HL-60 (cell line): ENCODE results near the gene DNAJB8.
A peak's percentile ranks its signal among the peaks of the same experiment; 100 is the strongest.

ENCODE experiments used
- DNase-seq, 2 experiments: peaks; one replicate each; pipeline ENCODE4 v3.0.0-alpha.2; 2010 to 2020; ENCODE audit warnings: low read depth in 1 of 2, low spot score in 1 of 2
- H3K27ac ChIP-seq: fragments of 250-450 bp; sonication (Bioruptor Pico); replicated peaks from 2 replicates; pipeline ENCODE4 v1.5.1; 2020; ENCODE audit warnings: mild to moderate bottlenecking, moderate library complexity
- H3K27me3 ChIP-seq: fragments of 250-450 bp; sonication (Bioruptor Pico); 2 replicates; pipeline ENCODE4 v1.5.1; 2021; ENCODE audit warnings: mild to moderate bottlenecking, moderate library complexity; ENCODE audit not compliant: insufficient read depth, poor library complexity, severe bottlenecking
- H3K4me3 ChIP-seq: replicated peaks from 2 replicates; pipeline ENCODE4 v1.5.1; 2011; ENCODE audit warnings: mild to moderate bottlenecking, control low read depth, low read length; ENCODE audit not compliant: insufficient read depth
- CTCF ChIP-seq: IDR thresholded peaks from one replicate; pipeline ENCODE4 v1.5.1; 2011; ENCODE audit warnings: low read length, control low read depth, inconsistent platforms; ENCODE audit not compliant: insufficient read depth
- GABPA ChIP-seq: IDR thresholded peaks from 2 replicates; pipeline ENCODE4 v1.6.1; 2012; ENCODE audit warnings: low read depth
- POLR2AphosphoS5 ChIP-seq: IDR thresholded peaks from 2 replicates; pipeline ENCODE4 v1.6.1; 2012; ENCODE audit warnings: low read depth
- REST ChIP-seq: IDR thresholded peaks from 2 replicates; pipeline ENCODE4 v1.6.1; 2012; ENCODE audit warnings: low read depth; ENCODE audit not compliant: insufficient replicate concordance
- SPI1 ChIP-seq: IDR thresholded peaks from 2 replicates; pipeline ENCODE4 v1.6.1; 2012; ENCODE audit warnings: low read depth, mild to moderate bottlenecking, borderline replicate concordance

DNAJB8 gene

GRCh38 chr3:128490650-128490914 lies 23.9 kb upstream of the DNAJB8 start:
- DNase-seq = no peak
- Histone ChIP-seq H3K27ac (peak overlapping the region; percentile 60; the same call in 1 of the 2 replicates), H3K4me3 (no peak overlapping the region), H3K27me3 (no peaks in the 10 kb centered on the region)
- TF ChIP-seq SPI1 (no peak), CTCF (no peak), REST (no peak), POLR2AphosphoS5 (no peak), GABPA (no peak)

- Histone ChIP-seq H3K27me3 (no peaks in the 10 kb centered on the region), H3K27ac (peak overlapping the region; percentile 60), H3K4me3 (peak overlapping the region; percentile 52)
- TF ChIP-seq SPI1 (no peak), CTCF (no peak), REST (no peak), GABPA (no peak), POLR2AphosphoS5 (no peak)
- peak in 1 of 2 experiments; percentile 30 for DNase-seq
Observed at GRCh38 chr3:128489927-128490649, 23.4 kb upstream of the DNAJB8 start.

GRCh38 chr3:128489674-128489926 lies 22.9 kb upstream of the DNAJB8 start:
- H3K27me3 ChIP-seq = no peaks in the 10 kb centered on the region
- DNase-seq = no peak
- TF ChIP-seq GABPA (no peak), POLR2AphosphoS5 (no peak), SPI1 (no peak), CTCF (no peak), REST (no peak)
- peak overlapping the region; percentile 60 for H3K27ac ChIP-seq
- H3K4me3 ChIP-seq = peak overlapping the region; percentile 52
